Glutamatergic neuron (in vitro differentiated cells): ENCODE results near the gene CD34. TPM values are rescaled to one million over a fixed set of nuclear protein-coding genes. Genes with fewer than 3 reads are reported as not detected.
"Not testable (repeated sequence)": the region's sequence is repeated elsewhere in the genome, so short reads cannot be mapped to it uniquely, and the experiment has no call there.

Experiments
- DNase-seq: peaks from one replicate; pipeline ENCODE4 v3.0.0; 2022
- H3K27ac Mint-ChIP-seq: one replicate; pipeline ENCODE4 v1.8.0; 2020; ENCODE audit warnings: mild to moderate bottlenecking, mixed read lengths, inconsistent platforms; ENCODE audit not compliant: unreplicated experiment
- H3K27me3 Mint-ChIP-seq: one replicate; pipeline ENCODE4 v1.8.0; 2020; ENCODE audit warnings: mild to moderate bottlenecking, moderate library complexity, mixed read lengths, inconsistent platforms; ENCODE audit not compliant: unreplicated experiment
- H3K36me3 Mint-ChIP-seq: one replicate; pipeline ENCODE4 v1.8.0; 2020; ENCODE audit warnings: mild to moderate bottlenecking, mixed read lengths, inconsistent platforms; ENCODE audit not compliant: unreplicated experiment
- H3K4me1 Mint-ChIP-seq: one replicate; pipeline ENCODE4 v1.8.0; 2020; ENCODE audit warnings: mild to moderate bottlenecking, low read depth, mixed read lengths, inconsistent platforms; ENCODE audit not compliant: unreplicated experiment
- H3K4me3 Mint-ChIP-seq: one replicate; pipeline ENCODE4 v1.8.0; 2020; ENCODE audit warnings: mild to moderate bottlenecking, mixed read lengths, inconsistent platforms; ENCODE audit not compliant: unreplicated experiment
- H3K9me3 Mint-ChIP-seq: one replicate; pipeline ENCODE4 v1.8.0; 2020; ENCODE audit warnings: mild to moderate bottlenecking, moderate library complexity, mixed read lengths, inconsistent platforms; ENCODE audit not compliant: unreplicated experiment
- total RNA-seq: library from RNA; stranded (reverse); fragmentation: NEBNext Ultra II Directional; extraction: Animal tissue kit (Norgen Biotek cat#: 25700); gene quantifications from one replicate; pipeline ENCODE4 v1.2.1, GENCODE V29; 2021; ENCODE audit not compliant: unreplicated experiment
- TF ChIP-seq, protein P1 (sequence below): fragments of 200-600 bp; sonication (generic); IDR thresholded peaks from one replicate; pipeline ENCODE4 v1.5.0; 2021; ENCODE audit not compliant: partially characterized antibody, unreplicated experiment

The CD34 gene
- total RNA-seq, 1 donor from 2014 or later: 0.20 TPM

DNA sequence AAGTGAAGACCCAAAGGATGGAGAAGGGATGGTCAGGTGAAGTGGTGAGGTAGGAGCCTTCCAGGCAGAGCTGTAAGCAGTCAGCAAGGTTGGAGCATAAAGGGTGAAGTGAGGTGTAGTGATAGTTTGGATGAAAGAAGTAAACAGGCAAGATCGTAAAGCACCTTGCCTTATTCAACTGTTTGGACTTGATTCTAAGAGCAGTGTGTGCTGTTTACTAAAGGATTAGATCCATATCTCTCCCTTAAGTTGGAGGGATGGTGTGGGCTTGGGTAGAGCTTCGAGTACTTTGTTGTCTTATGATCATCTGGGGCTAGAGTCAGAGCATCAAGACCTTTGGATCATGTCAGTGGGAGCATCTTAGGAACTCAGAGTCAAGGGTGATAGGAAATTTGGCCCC lies 39.8 kb upstream of the CD34 start:
- no peak for DNase-seq
- Mint-ChIP-seq H3K27ac (no peak overlapping the region), H3K4me1 (no peaks in the 10 kb centered on the region), H3K9me3 (no peaks in the 10 kb centered on the region), H3K36me3 (no peaks in the 10 kb centered on the region), H3K4me3 (no peak overlapping the region), H3K27me3 (no peaks in the 10 kb centered on the region)
- TF ChIP-seq, protein P1, sequence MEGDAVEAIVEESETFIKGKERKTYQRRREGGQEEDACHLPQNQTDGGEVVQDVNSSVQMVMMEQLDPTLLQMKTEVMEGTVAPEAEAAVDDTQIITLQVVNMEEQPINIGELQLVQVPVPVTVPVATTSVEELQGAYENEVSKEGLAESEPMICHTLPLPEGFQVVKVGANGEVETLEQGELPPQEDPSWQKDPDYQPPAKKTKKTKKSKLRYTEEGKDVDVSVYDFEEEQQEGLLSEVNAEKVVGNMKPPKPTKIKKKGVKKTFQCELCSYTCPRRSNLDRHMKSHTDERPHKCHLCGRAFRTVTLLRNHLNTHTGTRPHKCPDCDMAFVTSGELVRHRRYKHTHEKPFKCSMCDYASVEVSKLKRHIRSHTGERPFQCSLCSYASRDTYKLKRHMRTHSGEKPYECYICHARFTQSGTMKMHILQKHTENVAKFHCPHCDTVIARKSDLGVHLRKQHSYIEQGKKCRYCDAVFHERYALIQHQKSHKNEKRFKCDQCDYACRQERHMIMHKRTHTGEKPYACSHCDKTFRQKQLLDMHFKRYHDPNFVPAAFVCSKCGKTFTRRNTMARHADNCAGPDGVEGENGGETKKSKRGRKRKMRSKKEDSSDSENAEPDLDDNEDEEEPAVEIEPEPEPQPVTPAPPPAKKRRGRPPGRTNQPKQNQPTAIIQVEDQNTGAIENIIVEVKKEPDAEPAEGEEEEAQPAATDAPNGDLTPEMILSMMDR: no peak

DNA sequence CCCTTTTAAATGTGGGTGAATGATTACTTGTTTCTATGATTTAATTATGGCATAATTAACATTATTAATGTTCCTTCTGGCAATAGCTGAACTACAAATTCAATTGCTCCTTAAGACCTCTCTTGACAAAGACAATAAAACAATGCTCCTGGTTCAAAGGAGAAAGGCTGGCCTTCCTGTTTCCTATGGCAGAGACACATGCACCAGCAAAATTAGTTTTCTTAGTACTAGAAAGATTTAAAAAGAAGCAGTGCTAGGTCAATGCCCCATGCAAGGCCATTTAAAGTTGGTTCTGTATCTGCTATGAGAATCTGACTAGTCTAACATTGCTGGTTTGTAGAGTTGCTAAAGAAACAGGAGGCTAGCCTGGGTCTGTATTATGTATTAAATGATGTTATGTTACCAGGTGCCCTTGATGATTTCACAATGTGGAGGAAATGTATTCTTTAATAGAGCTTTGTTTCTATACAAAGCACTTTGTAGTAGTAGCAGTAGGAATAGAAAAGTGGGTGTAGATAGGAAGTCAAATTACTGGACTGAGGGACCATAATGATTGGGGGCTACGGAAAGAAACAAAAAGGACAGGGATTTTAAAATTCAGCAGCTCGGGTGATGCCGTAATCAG lies 38.8 kb upstream of the CD34 start:
- Mint-ChIP-seq H3K27me3 (no peaks in the 10 kb centered on the region), H3K27ac (no peak overlapping the region), H3K9me3 (no peaks in the 10 kb centered on the region), H3K4me3 (no peak overlapping the region), H3K36me3 (no peaks in the 10 kb centered on the region), H3K4me1 (no peaks in the 10 kb centered on the region)
- TF ChIP-seq, protein P1: no peak
- DNase-seq: no peak

DNA sequence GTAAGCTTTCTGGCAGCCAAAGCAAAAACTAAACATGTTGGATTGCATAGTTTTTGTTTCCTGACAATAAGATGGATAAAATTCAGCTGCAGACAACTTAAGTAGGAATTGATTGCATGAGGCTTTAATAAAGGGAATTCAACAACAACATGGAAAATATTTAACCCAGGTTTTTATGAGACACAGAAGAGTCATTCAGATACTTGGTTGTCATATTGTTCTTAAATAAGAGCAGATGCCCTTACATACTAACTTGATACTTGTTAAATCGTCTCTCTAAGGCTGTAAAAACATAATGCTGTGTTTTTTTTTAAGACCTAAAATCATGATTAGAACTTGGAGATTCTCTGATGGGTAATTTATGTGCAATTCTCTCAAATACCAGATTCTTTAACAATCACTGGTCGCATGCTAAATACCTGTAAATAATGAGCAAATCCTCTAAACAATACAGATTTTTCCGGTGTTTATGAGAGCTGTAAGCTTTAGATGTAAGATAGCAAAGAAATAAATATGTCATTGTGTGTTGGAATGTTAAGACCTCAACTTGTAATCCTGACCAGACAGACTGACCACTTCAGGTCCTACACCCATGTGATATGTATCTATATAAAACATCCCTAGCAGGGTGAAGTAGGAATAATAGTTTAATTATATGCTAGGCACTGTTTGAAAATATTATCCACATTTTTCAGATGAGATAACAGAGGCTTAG lies 37.8 kb upstream of the CD34 start:
- Mint-ChIP-seq H3K27me3 (no peaks in the 10 kb centered on the region), H3K4me1 (no peaks in the 10 kb centered on the region), H3K9me3 (no peaks in the 10 kb centered on the region), H3K27ac (no peak overlapping the region), H3K4me3 (no peak overlapping the region), H3K36me3 (no peaks in the 10 kb centered on the region)
- TF ChIP-seq, protein P1: no peak
- no peak for DNase-seq

DNA sequence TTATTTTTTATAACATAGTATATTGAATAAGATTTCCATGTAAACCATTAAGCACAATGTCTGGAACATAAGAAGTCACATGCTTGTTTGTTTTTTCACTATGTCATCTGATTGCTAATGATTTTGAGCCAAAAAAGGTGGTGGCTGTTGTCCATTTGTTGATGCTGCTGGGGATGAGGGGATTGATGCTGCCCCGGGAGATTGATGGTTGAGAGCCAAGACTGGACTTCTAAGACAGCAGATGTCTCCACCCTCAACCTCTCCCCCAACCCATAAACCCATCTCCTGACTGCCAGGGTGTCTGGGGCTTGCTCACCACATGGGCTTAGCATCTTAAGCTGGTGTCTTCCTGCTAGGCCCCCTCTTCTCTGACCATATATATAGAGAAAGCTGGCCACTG lies 35.8 kb upstream of the CD34 start:
- Mint-ChIP-seq H3K9me3 (no peaks in the 10 kb centered on the region), H3K27ac (no peak overlapping the region), H3K27me3 (no peaks in the 10 kb centered on the region), H3K4me3 (no peak overlapping the region), H3K36me3 (no peaks in the 10 kb centered on the region), H3K4me1 (no peaks in the 10 kb centered on the region)
- DNase-seq: no peak
- TF ChIP-seq, protein P1: no peak

DNA sequence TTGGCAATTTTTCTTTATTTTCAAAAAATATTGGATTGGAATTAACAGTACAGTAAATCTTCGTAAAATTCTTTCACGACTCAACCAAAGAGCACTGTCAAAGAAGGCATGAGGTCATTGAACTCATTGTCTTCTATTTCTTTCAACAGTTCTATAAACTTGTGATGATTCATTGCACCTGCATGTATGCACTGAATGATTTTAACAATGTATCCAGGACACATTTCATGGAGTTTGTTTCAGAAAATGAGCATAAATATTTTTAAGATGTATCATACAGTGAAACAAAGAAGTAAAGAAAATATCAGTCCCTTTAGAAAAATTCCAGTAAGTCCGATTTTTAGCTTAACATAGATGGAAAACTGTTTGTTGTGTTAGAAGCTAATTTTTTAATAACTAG lies 33.6 kb upstream of the CD34 start:
- Mint-ChIP-seq H3K27me3 (no peaks in the 10 kb centered on the region), H3K27ac (no peak overlapping the region), H3K9me3 (no peaks in the 10 kb centered on the region), H3K4me1 (no peaks in the 10 kb centered on the region), H3K36me3 (no peaks in the 10 kb centered on the region), H3K4me3 (no peak overlapping the region)
- TF ChIP-seq, protein P1: no peak
- DNase-seq: no peak

DNA sequence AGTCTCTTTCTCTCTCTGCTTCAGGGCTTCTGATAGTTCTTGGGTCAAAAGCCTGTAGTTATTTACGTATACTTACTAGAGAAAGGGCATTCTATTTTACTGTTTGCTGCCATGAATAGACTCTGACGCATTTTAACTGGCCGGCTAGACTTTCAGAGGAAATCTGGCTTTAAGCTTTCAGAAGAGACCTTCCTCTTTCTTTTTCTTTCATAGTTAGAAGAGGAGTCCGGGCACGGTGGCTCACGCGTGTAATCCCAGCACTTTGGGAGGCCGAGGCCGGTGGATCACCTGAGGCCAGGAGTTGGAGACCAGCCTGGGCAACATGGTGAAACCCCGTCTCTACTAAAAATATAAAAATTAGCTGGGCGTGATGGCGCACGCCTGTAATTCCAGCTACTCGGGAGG lies 31.4 kb upstream of the CD34 start:
- H3K4me3 Mint-ChIP-seq, H3K27ac Mint-ChIP-seq, DNase-seq, H3K9me3 Mint-ChIP-seq, H3K4me1 Mint-ChIP-seq, H3K36me3 Mint-ChIP-seq, H3K27me3 Mint-ChIP-seq: not testable (repeated sequence)
